WTC11 (cell line): ENCODE data around the gene ARHGEF28. TPM values are rescaled to one million over a fixed set of nuclear protein-coding genes. Genes with fewer than 3 reads are reported as not detected.
A peak's percentile ranks its signal among the peaks of the same experiment; 100 is the strongest.

ENCODE experiments used
- ATAC-seq: fragments of 200-7000 bp; cut with Tn5 transposase; 2 replicates; pipeline ENCODE4 v1.10.0; 2021; ENCODE audit warnings: mild to moderate bottlenecking, moderate library complexity
- CTCF ChIA-PET: fragments of 300-600 bp; sonication (Branson Sonifier 250); formaldehyde crosslinking; loops from one replicate; lab custom pipeline; 2021; ENCODE audit warnings: antibody characterized with exemption; lab: Charles Lee
- POLR2A ChIA-PET: fragments of 350-600 bp; sonication (Branson Sonifier 250); formaldehyde crosslinking; loops from one replicate; lab custom pipeline; 2021; ENCODE audit warnings: antibody characterized with exemption; lab: Charles Lee
- DNase-seq: peaks from one replicate; pipeline ENCODE4 v3.0.0; 2021; ENCODE audit warnings: low spot score
- H3K27ac Mint-ChIP-seq: 2 replicates; pipeline ENCODE4 v1.8.0; 2021; ENCODE audit warnings: mixed read lengths
- H3K27me3 Mint-ChIP-seq: 2 replicates; pipeline ENCODE4 v1.8.0; 2021; ENCODE audit warnings: low read depth, mild to moderate bottlenecking, moderate library complexity, mixed read lengths
- H3K36me3 Mint-ChIP-seq: 2 replicates; pipeline ENCODE4 v1.8.0; 2021; ENCODE audit warnings: mixed read lengths
- H3K4me1 Mint-ChIP-seq: 2 replicates; pipeline ENCODE4 v1.8.0; 2022; ENCODE audit warnings: mixed read lengths
- H3K4me3 Mint-ChIP-seq: 2 replicates; pipeline ENCODE4 v1.8.0; 2021; ENCODE audit warnings: mild to moderate bottlenecking, moderate library complexity, mixed read lengths
- H3K9me3 Mint-ChIP-seq: 2 replicates; pipeline ENCODE4 v1.8.0; 2021; ENCODE audit warnings: mixed read lengths
- KAT7 ChIP-seq: sonication (generic); formaldehyde crosslinking; IDR thresholded peaks from 2 replicates; pipeline ENCODE4 v1.8.1; 2023; ENCODE audit warnings: missing genetic modification reagents, mild to moderate bottlenecking, borderline replicate concordance
- TEAD4 ChIP-seq: sonication (generic); formaldehyde crosslinking; IDR thresholded peaks from 2 replicates; pipeline ENCODE4 v1.8.0; 2022; ENCODE audit warnings: mild to moderate bottlenecking, missing genetic modification reagents
- TP53 ChIP-seq: sonication (generic); formaldehyde crosslinking; IDR thresholded peaks from 2 replicates; pipeline ENCODE4 v1.8.1; 2023; ENCODE audit warnings: mild to moderate bottlenecking, missing genetic modification reagents
- ZNF263 ChIP-seq: sonication (generic); formaldehyde crosslinking; IDR thresholded peaks from 2 replicates; pipeline ENCODE4 v1.8.1; 2022; ENCODE audit warnings: low read depth, mild to moderate bottlenecking, moderate library complexity, missing genetic modification reagents
- total RNA-seq: library from RNA; stranded (reverse); gene quantifications from 3 replicates; pipeline ENCODE4 v1.2.3, GENCODE V29; 2021
- TF ChIP-seq, protein P1 (sequence below): sonication (generic); formaldehyde crosslinking; IDR thresholded peaks from 2 replicates; pipeline ENCODE4 v1.8.1; 2023; ENCODE audit warnings: mild to moderate bottlenecking, missing genetic modification reagents, moderate library complexity
- TF ChIP-seq, protein P2 (sequence below): fragments of 250-450 bp; sonication (Bioruptor Pico); IDR thresholded peaks from 2 replicates; pipeline ENCODE4 v1.9.0; 2021; ENCODE audit warnings: mild to moderate bottlenecking
- TF ChIP-seq, protein P3 (sequence below): sonication (generic); formaldehyde crosslinking; IDR thresholded peaks from 2 replicates; pipeline ENCODE4 v1.8.1; 2023; ENCODE audit warnings: mild to moderate bottlenecking, missing genetic modification reagents, borderline replicate concordance
- TF ChIP-seq, protein P4 (sequence below): fragments of 250-450 bp; sonication (Bioruptor Pico); conservative IDR thresholded peaks from 2 replicates; pipeline ENCODE4 v1.9.0; 2021; ENCODE audit warnings: mild to moderate bottlenecking
- TF ChIP-seq, protein P5 (sequence below): fragments of 250-450 bp; sonication (Bioruptor Pico); IDR thresholded peaks from 2 replicates; pipeline ENCODE4 v1.8.0; 2021; ENCODE audit warnings: mild to moderate bottlenecking
- TF ChIP-seq, protein P6 (sequence below): sonication (generic); formaldehyde crosslinking; IDR thresholded peaks from 2 replicates; pipeline ENCODE4 v1.8.1; 2023; ENCODE audit warnings: mild to moderate bottlenecking, moderate library complexity, missing genetic modification reagents
- TF ChIP-seq, protein P7 (sequence below): sonication (generic); formaldehyde crosslinking; IDR thresholded peaks from 2 replicates; pipeline ENCODE4 v1.8.1; 2022; ENCODE audit warnings: mild to moderate bottlenecking, moderate library complexity, missing genetic modification reagents

Gene ARHGEF28
- total RNA-seq, 1 experiment from 2014 or later = 0.96 TPM

DNA sequence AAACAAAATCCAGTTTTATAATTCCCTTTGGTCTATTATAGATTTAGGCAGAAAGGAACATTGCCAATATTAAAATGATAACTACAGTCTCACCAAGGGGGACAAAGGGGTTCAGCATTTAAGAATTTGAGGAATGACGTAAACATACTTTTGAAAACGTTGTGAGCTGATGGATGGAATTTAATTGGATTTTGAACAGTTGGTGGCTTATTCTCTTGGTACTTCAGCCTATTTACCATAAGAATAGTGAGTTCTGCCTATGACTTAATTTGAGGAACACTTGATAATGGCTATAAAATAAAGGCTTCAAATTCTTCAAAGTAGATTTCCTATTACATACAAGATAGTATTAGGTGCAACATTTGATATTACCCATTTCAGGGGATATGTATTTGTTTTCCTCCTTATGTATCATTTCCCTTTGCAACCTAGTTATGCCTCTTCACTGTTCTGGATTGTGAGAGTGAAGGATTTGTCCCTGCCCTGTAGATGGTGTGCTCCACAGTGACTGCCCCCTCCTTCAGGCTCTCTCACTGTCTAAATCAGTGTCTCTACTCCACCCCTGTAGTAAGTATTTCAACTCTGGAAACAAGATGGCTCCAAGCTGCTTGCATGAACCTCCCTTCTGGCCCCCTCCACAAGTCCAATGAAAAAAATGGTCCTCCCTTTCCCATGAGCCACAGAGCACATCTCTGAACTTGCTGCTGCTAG is 225.6 kb downstream of the ARHGEF28 start:
- peaks cover 29% of the 10 kb centered on the region for H3K4me1 Mint-ChIP-seq
- POLR2A ChIA-PET = no interaction called here
- no peak for DNase-seq
- TF ChIP-seq ZNF263 (CRISPR knock-in tag) = no peak
- TF ChIP-seq, protein P1, sequence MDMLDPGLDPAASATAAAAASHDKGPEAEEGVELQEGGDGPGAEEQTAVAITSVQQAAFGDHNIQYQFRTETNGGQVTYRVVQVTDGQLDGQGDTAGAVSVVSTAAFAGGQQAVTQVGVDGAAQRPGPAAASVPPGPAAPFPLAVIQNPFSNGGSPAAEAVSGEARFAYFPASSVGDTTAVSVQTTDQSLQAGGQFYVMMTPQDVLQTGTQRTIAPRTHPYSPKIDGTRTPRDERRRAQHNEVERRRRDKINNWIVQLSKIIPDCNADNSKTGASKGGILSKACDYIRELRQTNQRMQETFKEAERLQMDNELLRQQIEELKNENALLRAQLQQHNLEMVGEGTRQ (CRISPR knock-in tag) = no peak
- peak; percentile 88 for ATAC-seq
- no peak overlapping the region for H3K4me3 Mint-ChIP-seq
- no peaks in the 10 kb centered on the region for H3K9me3 Mint-ChIP-seq
- CTCF ChIA-PET = interaction anchor here (0.5 kb wide), 1 partner anchor 864 kb away, joined by 3 read pairs; no protein-coding TSS in a partner anchor
- no peak overlapping the region for H3K27ac Mint-ChIP-seq
- H3K36me3 Mint-ChIP-seq = no peaks in the 10 kb centered on the region
- no peaks in the 10 kb centered on the region for H3K27me3 Mint-ChIP-seq

DNA sequence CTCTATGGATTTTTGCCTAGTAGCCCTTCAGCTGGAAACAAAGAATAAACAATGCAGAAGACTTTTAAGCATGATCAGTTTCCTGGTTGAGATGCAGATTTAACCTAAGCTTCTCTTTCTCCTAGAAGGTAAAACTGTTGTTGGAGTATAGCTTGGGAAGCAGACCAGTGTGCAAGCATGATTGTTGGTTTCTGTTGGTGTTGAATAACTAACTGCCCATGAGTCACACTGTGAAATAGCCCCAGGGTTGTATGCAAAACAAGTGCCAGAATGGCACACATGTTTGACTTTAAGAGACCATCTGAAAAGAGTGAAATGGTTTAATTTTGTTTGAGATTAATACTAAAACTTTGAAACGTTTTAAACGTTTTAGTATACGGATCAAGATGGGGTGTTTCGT is 227.1 kb downstream of the ARHGEF28 start:
- Mint-ChIP-seq H3K36me3 (no peaks in the 10 kb centered on the region), H3K27ac (no peak overlapping the region), H3K4me3 (no peak overlapping the region), H3K27me3 (no peaks in the 10 kb centered on the region), H3K4me1 (peaks cover 29% of the 10 kb centered on the region), H3K9me3 (no peaks in the 10 kb centered on the region)
- DNase-seq (no peak), ATAC-seq (no peak)
- POLR2A ChIA-PET = no interaction called here
- TF ChIP-seq, protein P2, sequence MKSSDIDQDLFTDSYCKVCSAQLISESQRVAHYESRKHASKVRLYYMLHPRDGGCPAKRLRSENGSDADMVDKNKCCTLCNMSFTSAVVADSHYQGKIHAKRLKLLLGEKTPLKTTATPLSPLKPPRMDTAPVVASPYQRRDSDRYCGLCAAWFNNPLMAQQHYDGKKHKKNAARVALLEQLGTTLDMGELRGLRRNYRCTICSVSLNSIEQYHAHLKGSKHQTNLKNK (CRISPR knock-in tag) = no peak
- TF ChIP-seq TP53 = no peak
- TF ChIP-seq, protein P3, sequence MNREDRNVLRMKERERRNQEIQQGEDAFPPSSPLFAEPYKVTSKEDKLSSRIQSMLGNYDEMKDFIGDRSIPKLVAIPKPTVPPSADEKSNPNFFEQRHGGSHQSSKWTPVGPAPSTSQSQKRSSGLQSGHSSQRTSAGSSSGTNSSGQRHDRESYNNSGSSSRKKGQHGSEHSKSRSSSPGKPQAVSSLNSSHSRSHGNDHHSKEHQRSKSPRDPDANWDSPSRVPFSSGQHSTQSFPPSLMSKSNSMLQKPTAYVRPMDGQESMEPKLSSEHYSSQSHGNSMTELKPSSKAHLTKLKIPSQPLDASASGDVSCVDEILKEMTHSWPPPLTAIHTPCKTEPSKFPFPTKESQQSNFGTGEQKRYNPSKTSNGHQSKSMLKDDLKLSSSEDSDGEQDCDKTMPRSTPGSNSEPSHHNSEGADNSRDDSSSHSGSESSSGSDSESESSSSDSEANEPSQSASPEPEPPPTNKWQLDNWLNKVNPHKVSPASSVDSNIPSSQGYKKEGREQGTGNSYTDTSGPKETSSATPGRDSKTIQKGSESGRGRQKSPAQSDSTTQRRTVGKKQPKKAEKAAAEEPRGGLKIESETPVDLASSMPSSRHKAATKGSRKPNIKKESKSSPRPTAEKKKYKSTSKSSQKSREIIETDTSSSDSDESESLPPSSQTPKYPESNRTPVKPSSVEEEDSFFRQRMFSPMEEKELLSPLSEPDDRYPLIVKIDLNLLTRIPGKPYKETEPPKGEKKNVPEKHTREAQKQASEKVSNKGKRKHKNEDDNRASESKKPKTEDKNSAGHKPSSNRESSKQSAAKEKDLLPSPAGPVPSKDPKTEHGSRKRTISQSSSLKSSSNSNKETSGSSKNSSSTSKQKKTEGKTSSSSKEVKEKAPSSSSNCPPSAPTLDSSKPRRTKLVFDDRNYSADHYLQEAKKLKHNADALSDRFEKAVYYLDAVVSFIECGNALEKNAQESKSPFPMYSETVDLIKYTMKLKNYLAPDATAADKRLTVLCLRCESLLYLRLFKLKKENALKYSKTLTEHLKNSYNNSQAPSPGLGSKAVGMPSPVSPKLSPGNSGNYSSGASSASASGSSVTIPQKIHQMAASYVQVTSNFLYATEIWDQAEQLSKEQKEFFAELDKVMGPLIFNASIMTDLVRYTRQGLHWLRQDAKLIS (CRISPR knock-in tag) = no peak
- CTCF ChIA-PET = no interaction called here

DNA sequence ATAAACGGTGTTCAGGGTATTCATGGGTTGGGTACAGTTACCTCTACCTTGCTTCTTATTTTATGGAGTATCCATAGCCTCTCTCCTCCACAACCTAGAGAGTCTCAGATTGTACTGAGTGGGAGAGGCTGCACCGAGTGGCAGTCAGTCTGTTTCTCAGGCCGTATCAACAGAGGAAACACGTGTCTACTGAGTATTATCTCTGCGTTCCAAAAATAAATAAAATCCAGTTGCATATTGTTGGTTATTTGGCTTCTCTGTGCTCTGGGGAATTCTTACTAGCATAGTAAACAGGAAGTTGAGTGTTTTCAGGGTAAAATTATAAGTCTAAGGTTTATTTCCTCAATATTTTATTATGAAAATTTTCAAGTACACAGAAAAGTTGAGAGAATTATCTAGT is 231.0 kb downstream of the ARHGEF28 start:
- H3K36me3 Mint-ChIP-seq = no peaks in the 10 kb centered on the region
- no peak overlapping the region for H3K4me3 Mint-ChIP-seq
- no peak overlapping the region for H3K27ac Mint-ChIP-seq
- CTCF ChIA-PET = no interaction called here
- POLR2A ChIA-PET = no interaction called here
- ATAC-seq (no peak), DNase-seq (no peak)
- H3K4me1 Mint-ChIP-seq = peaks cover 15% of the 10 kb centered on the region
- no peaks in the 10 kb centered on the region for H3K27me3 Mint-ChIP-seq
- H3K9me3 Mint-ChIP-seq = no peaks in the 10 kb centered on the region
- TF ChIP-seq, protein P4, sequence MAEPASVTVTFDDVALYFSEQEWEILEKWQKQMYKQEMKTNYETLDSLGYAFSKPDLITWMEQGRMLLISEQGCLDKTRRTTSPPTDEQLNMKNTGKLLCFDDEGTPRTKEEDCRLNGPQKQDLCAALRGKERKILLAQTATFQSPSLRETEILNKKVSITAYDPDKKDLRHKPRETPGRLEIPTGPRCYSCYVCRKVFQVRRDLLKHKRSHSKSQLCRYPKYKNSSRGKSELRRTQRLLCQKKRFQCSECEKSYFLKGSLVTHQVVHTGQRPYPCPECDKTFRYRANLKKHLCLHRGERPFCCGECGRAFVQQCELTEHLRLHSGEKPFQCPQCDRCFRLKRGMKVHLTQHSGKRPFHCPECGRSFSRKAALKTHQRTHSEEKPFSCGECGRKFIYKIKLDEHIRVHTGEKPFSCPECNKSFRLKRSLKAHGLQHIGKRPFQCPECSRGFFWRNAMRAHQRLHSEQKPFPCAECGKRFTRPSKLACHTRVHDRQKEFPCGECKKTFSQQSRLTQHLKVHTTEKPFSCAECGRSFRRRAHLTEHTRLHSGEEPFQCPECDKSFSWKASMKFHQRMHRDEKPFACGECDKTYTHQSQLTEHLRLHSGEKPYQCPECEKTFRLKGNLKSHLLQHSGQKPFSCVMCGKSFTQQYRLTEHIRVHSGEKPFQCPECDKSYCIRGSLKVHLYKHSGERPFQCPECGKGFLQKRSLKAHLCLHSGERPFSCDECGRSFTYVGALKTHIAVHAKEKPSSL (CRISPR knock-in tag) = no peak
- TF ChIP-seq, protein P5, sequence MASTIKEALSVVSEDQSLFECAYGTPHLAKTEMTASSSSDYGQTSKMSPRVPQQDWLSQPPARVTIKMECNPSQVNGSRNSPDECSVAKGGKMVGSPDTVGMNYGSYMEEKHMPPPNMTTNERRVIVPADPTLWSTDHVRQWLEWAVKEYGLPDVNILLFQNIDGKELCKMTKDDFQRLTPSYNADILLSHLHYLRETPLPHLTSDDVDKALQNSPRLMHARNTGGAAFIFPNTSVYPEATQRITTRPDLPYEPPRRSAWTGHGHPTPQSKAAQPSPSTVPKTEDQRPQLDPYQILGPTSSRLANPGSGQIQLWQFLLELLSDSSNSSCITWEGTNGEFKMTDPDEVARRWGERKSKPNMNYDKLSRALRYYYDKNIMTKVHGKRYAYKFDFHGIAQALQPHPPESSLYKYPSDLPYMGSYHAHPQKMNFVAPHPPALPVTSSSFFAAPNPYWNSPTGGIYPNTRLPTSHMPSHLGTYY (CRISPR knock-in tag) = no peak
- no peak for TF ChIP-seq TEAD4
- TF ChIP-seq KAT7 (CRISPR knock-in tag) = no peak
- TF ChIP-seq, protein P6, sequence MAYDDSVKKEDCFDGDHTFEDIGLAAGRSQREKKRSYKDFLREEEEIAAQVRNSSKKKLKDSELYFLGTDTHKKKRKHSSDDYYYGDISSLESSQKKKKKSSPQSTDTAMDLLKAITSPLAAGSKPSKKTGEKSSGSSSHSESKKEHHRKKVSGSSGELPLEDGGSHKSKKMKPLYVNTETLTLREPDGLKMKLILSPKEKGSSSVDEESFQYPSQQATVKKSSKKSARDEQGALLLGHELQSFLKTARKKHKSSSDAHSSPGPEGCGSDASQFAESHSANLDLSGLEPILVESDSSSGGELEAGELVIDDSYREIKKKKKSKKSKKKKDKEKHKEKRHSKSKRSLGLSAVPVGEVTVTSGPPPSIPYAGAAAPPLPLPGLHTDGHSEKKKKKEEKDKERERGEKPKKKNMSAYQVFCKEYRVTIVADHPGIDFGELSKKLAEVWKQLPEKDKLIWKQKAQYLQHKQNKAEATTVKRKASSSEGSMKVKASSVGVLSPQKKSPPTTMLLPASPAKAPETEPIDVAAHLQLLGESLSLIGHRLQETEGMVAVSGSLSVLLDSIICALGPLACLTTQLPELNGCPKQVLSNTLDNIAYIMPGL (CRISPR knock-in tag) = no peak
- TF ChIP-seq, protein P7, sequence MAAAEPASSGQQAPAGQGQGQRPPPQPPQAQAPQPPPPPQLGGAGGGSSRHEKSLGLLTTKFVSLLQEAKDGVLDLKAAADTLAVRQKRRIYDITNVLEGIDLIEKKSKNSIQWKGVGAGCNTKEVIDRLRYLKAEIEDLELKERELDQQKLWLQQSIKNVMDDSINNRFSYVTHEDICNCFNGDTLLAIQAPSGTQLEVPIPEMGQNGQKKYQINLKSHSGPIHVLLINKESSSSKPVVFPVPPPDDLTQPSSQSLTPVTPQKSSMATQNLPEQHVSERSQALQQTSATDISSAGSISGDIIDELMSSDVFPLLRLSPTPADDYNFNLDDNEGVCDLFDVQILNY (CRISPR knock-in tag) = no peak
- TF ChIP-seq, all 79 proteins: peak for 0
